Activated CD4-positive, alpha-beta T cell treated with anti-CD3 and anti-CD28 coated beads, Interleukin-2, amount 10 ng/mL, durations not matched to agents 7 days and 5 days (primary cell): ENCODE results near the gene OR2A42. TPM values are rescaled to one million over a fixed set of nuclear protein-coding genes. Genes with fewer than 3 reads are reported as not detected.
"Not testable (repeated sequence)": the region's sequence is repeated elsewhere in the genome, so short reads cannot be mapped to it uniquely, and the experiment has no call there.

ENCODE experiments used
- CTCF ChIA-PET: fragments of 350-600 bp; sonication (Branson Sonifier 250); formaldehyde crosslinking; loops from one replicate; lab custom pipeline; 2021; ENCODE audit warnings: antibody characterized with exemption; lab: Charles Lee
- POLR2A ChIA-PET: fragments of 350-600 bp; sonication (Branson Sonifier 250); formaldehyde crosslinking; loops from one replicate; lab custom pipeline; 2021; ENCODE audit warnings: antibody characterized with exemption; lab: Charles Lee
- DNase-seq: peaks from one replicate; pipeline ENCODE4 v3.0.0-alpha.2; 2020
- H3K27ac Mint-ChIP-seq: one replicate; pipeline ENCODE4 v1.8.0; 2021; ENCODE audit warnings: mild to moderate bottlenecking, moderate library complexity, mixed read lengths
- H3K27me3 Mint-ChIP-seq: one replicate; pipeline ENCODE4 v1.8.0; 2021; ENCODE audit warnings: mixed read lengths
- H3K36me3 Mint-ChIP-seq: one replicate; pipeline ENCODE4 v1.8.0; 2021; ENCODE audit warnings: low read depth, mixed read lengths
- H3K4me1 Mint-ChIP-seq: one replicate; pipeline ENCODE4 v1.8.0; 2021; ENCODE audit warnings: mixed read lengths
- H3K4me3 Mint-ChIP-seq: one replicate; pipeline ENCODE4 v1.8.0; 2021; ENCODE audit warnings: mild to moderate bottlenecking, moderate library complexity, mixed read lengths
- H3K9me3 Mint-ChIP-seq: one replicate; pipeline ENCODE4 v1.8.0; 2021; ENCODE audit warnings: mixed read lengths
- total RNA-seq, 2 experiments: library from RNA; stranded (reverse); gene quantifications; one replicate each; pipeline ENCODE4 v1.2.3, GENCODE V29; 2021

Gene OR2A42
- total RNA-seq, result under 1 TPM in 1 of 2 experiments, not detected in 1; 0.04 TPM

- H3K27me3 Mint-ChIP-seq, CTCF ChIA-PET, DNase-seq, H3K4me3 Mint-ChIP-seq, H3K36me3 Mint-ChIP-seq, H3K4me1 Mint-ChIP-seq, H3K27ac Mint-ChIP-seq, POLR2A ChIA-PET, H3K9me3 Mint-ChIP-seq: not testable (repeated sequence)
Observed at GRCh38 chr7:144239365-144239764, at the start of gene OR2A42. TSS of gene OR2A42 (minus strand) at chr7:144239605. CDS start at chr7:144232843, 6,762 bp downstream.

GRCh38 chr7:144287171-144287784 lies 47.9 kb upstream of the OR2A42 start:
- H3K36me3 Mint-ChIP-seq, H3K27ac Mint-ChIP-seq, POLR2A ChIA-PET, H3K4me3 Mint-ChIP-seq, H3K9me3 Mint-ChIP-seq, H3K4me1 Mint-ChIP-seq, H3K27me3 Mint-ChIP-seq, CTCF ChIA-PET, DNase-seq: not testable (repeated sequence)

GRCh38 chr7:144283716-144284115 lies 44.3 kb upstream of the OR2A42 start:
- H3K36me3 Mint-ChIP-seq, DNase-seq, H3K4me1 Mint-ChIP-seq, H3K9me3 Mint-ChIP-seq, CTCF ChIA-PET, H3K27ac Mint-ChIP-seq, POLR2A ChIA-PET, H3K4me3 Mint-ChIP-seq, H3K27me3 Mint-ChIP-seq: not testable (repeated sequence)

- H3K27me3 Mint-ChIP-seq, H3K9me3 Mint-ChIP-seq, H3K36me3 Mint-ChIP-seq, H3K27ac Mint-ChIP-seq, CTCF ChIA-PET, POLR2A ChIA-PET, H3K4me3 Mint-ChIP-seq, DNase-seq, H3K4me1 Mint-ChIP-seq: not testable (repeated sequence)
Observed at GRCh38 chr7:144282490-144282889, 43.1 kb upstream of the OR2A42 start.

GRCh38 chr7:144281981-144282380 lies 42.6 kb upstream of the OR2A42 start:
- H3K4me3 Mint-ChIP-seq, DNase-seq, H3K27ac Mint-ChIP-seq, H3K27me3 Mint-ChIP-seq, CTCF ChIA-PET, H3K4me1 Mint-ChIP-seq, H3K9me3 Mint-ChIP-seq, H3K36me3 Mint-ChIP-seq, POLR2A ChIA-PET: not testable (repeated sequence)

GRCh38 chr7:144280010-144280409 lies 40.6 kb upstream of the OR2A42 start:
- DNase-seq, H3K4me1 Mint-ChIP-seq, H3K27me3 Mint-ChIP-seq, H3K4me3 Mint-ChIP-seq, H3K27ac Mint-ChIP-seq, H3K36me3 Mint-ChIP-seq, CTCF ChIA-PET, POLR2A ChIA-PET, H3K9me3 Mint-ChIP-seq: not testable (repeated sequence)

GRCh38 chr7:144275281-144275680 lies 35.9 kb upstream of the OR2A42 start:
- H3K4me1 Mint-ChIP-seq, H3K27me3 Mint-ChIP-seq, H3K4me3 Mint-ChIP-seq, H3K9me3 Mint-ChIP-seq, POLR2A ChIA-PET, H3K36me3 Mint-ChIP-seq, DNase-seq, CTCF ChIA-PET, H3K27ac Mint-ChIP-seq: not testable (repeated sequence)

GRCh38 chr7:144269188-144269587 lies 29.8 kb upstream of the OR2A42 start, which contains the start of gene CTAGE8:
TSS of gene CTAGE8 (minus strand) at chr7:144269288. CDS start at chr7:144269250, 38 bp downstream.
- H3K4me1 Mint-ChIP-seq, H3K27ac Mint-ChIP-seq, DNase-seq, POLR2A ChIA-PET, H3K27me3 Mint-ChIP-seq, CTCF ChIA-PET, H3K9me3 Mint-ChIP-seq, H3K4me3 Mint-ChIP-seq, H3K36me3 Mint-ChIP-seq: not testable (repeated sequence)

- DNase-seq, H3K27ac Mint-ChIP-seq, H3K36me3 Mint-ChIP-seq, CTCF ChIA-PET, H3K4me1 Mint-ChIP-seq, H3K4me3 Mint-ChIP-seq, H3K9me3 Mint-ChIP-seq, H3K27me3 Mint-ChIP-seq, POLR2A ChIA-PET: not testable (repeated sequence)
Observed at GRCh38 chr7:144264692-144265091, 25.3 kb upstream of the OR2A42 start, which contains the start of gene OR2A7. TSS of gene OR2A7 (minus strand) at chr7:144264792. CDS start at chr7:144259628, 5,164 bp downstream.

- CTCF ChIA-PET, H3K27ac Mint-ChIP-seq, POLR2A ChIA-PET: not testable (repeated sequence)
Observed at GRCh38 chr7:144262128-144262527, 22.7 kb upstream of the OR2A42 start.

GRCh38 chr7:144259067-144259466 lies 19.7 kb upstream of the OR2A42 start:
- H3K9me3 Mint-ChIP-seq, DNase-seq, H3K36me3 Mint-ChIP-seq, POLR2A ChIA-PET, H3K27me3 Mint-ChIP-seq, CTCF ChIA-PET, H3K4me1 Mint-ChIP-seq, H3K27ac Mint-ChIP-seq, H3K4me3 Mint-ChIP-seq: not testable (repeated sequence)

More at GRCh38 chr7:144262128-144262527, 22.7 kb upstream of the OR2A42 start:
- not testable (repeated sequence) for H3K9me3 Mint-ChIP-seq, H3K27me3 Mint-ChIP-seq, H3K36me3 Mint-ChIP-seq, H3K4me3 Mint-ChIP-seq, H3K4me1 Mint-ChIP-seq, DNase-seq

- Mint-ChIP-seq H3K4me3 (no peak overlapping the region), H3K4me1 (no peaks in the 10 kb centered on the region), H3K27me3 (no peaks in the 10 kb centered on the region), H3K9me3 (no peaks in the 10 kb centered on the region), H3K36me3 (no peaks in the 10 kb centered on the region), H3K27ac (no peak overlapping the region)
- DNase-seq, result no peak
- ChIA-PET CTCF (no interaction called here), POLR2A (interaction anchor here (0.6 kb wide), 1 partner anchor 82 kb away, joined by 3 read pairs; no protein-coding TSS in a partner anchor)
Observed at GRCh38 chr7:144256112-144256511, 16.7 kb upstream of the OR2A42 start.

- Mint-ChIP-seq H3K4me1 (no peaks in the 10 kb centered on the region), H3K9me3 (no peaks in the 10 kb centered on the region), H3K4me3 (no peak overlapping the region), H3K36me3 (no peaks in the 10 kb centered on the region), H3K27me3 (no peaks in the 10 kb centered on the region), H3K27ac (no peak overlapping the region)
- no peak for DNase-seq
- POLR2A ChIA-PET, result no interaction called here
- CTCF ChIA-PET, result no interaction called here
Observed at GRCh38 chr7:144255471-144255897, 16.1 kb upstream of the OR2A42 start.

GRCh38 chr7:144252307-144252706 lies 12.9 kb upstream of the OR2A42 start:
- H3K36me3 Mint-ChIP-seq, H3K27me3 Mint-ChIP-seq, H3K4me1 Mint-ChIP-seq, CTCF ChIA-PET, DNase-seq, H3K9me3 Mint-ChIP-seq, H3K27ac Mint-ChIP-seq, POLR2A ChIA-PET, H3K4me3 Mint-ChIP-seq: not testable (repeated sequence)
